Measurements from ENCODE around the gene TFAP2E.

TFAP2E gene

GRCh38 chr1:35554266-35555211 lies 18.6 kb upstream of the TFAP2E start:
- TF ChIP-seq CTCF (IDR thresholded peaks at IDR 0.05; ENCODE audit: low read depth, low read length) = no peak

DNA sequence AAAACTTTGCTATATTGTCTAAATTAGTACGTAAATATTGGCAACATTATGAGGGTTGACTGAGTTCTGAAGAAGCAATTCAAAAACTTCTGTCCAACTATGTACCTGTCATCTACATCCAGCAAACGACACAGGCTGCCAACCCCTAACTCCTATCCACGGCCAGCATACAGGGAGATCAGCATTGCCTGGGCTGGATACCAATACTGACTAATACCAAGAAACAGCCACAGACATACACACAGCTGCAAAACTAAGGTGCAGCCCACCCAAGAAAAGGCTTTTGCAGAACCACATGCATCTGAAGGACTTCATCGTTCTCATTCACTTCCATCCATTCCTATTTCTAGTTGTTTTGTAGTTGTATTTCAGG lies 17.9 kb upstream of the TFAP2E start:
- no peak for TF ChIP-seq CTCF (IDR thresholded peaks at IDR 0.05; ENCODE audit: low read depth, low read length)
- peaks cover 40% of the 10 kb centered on the region for H3K36me3 ChIP-seq
- no peak for DNase-seq
- no peaks in the 10 kb centered on the region for H3K27me3 ChIP-seq (ENCODE audit: insufficient read depth, low read depth, severe bottlenecking)
- no peaks in the 10 kb centered on the region for H3K9me3 ChIP-seq (ENCODE audit: severe bottlenecking)
- H3K27ac ChIP-seq = no peak overlapping the region
- no peak overlapping the region for H3K4me3 ChIP-seq (ENCODE audit: low read depth, low read length)

More at GRCh38 chr1:35554266-35555211, 18.6 kb upstream of the TFAP2E start:
- Histone ChIP-seq H3K4me3 (ENCODE audit: low read depth, low read length) (no peak overlapping the region), H3K27ac (no peak overlapping the region), H3K36me3 (peaks cover 41% of the 10 kb centered on the region), H3K9me3 (ENCODE audit: severe bottlenecking) (no peaks in the 10 kb centered on the region), H3K27me3 (ENCODE audit: insufficient read depth, low read depth, severe bottlenecking) (no peaks in the 10 kb centered on the region)
- DNase-seq = no peak

GRCh38 chr1:35555601-35556477 lies 17.3 kb upstream of the TFAP2E start:
- H3K27me3 ChIP-seq (ENCODE audit: insufficient read depth, low read depth, severe bottlenecking) = no peaks in the 10 kb centered on the region
- no peak for TF ChIP-seq CTCF (IDR thresholded peaks at IDR 0.05; ENCODE audit: low read depth, low read length)
- peak overlapping the region; percentile 84 for H3K4me3 ChIP-seq (ENCODE audit: low read depth, low read length)
- no peaks in the 10 kb centered on the region for H3K9me3 ChIP-seq (ENCODE audit: severe bottlenecking)
- peaks cover 45% of the 10 kb centered on the region for H3K36me3 ChIP-seq
- no peak for DNase-seq
- no peak overlapping the region for H3K27ac ChIP-seq

GRCh38 chr1:35556484-35557117 lies 16.5 kb upstream of the TFAP2E start:
- Histone ChIP-seq H3K36me3 (peaks cover 42% of the 10 kb centered on the region), H3K27ac (peak overlapping the region; percentile 96), H3K9me3 (ENCODE audit: severe bottlenecking) (no peaks in the 10 kb centered on the region), H3K27me3 (ENCODE audit: insufficient read depth, low read depth, severe bottlenecking) (no peaks in the 10 kb centered on the region), H3K4me3 (ENCODE audit: low read depth, low read length) (peak overlapping the region; percentile 84)
- TF ChIP-seq CTCF (IDR thresholded peaks at IDR 0.05; ENCODE audit: low read depth, low read length) = peak; percentile 25; the same call in 1 of the 2 replicates
- DNase-seq = no peak

DNA sequence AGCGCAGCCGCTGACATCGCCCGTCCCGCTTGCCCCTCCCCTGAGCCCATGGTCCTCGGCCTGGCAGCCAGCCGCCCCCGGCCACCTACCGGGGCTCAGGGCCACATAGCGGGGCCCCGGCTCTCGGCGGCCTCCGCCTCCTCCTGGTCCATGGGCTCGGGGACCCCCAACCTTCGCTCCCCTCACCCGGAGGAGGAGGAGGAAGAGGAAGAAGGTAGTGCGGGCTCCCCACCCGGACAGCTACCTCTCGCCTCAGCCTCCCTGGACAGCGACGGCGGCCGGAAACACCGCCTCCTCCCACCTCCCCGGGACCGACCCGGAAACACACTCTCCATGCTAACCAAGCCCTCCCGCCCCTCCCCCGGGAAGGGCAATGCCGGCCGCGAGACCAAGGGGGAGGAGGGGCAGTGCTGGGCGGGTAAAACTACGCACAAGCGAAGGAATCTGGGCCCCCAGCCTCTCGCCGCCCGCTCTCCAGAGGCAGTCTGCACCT lies 15.9 kb upstream of the TFAP2E start, which contains the start of gene KIAA0319L:
KIAA0319L (minus strand) TSS at position 286 of the 493 bp plus-strand sequence. CDS start 2,912 bp downstream, outside the sequence.
- peak; percentile 91 for DNase-seq
- no peaks in the 10 kb centered on the region for H3K27me3 ChIP-seq (ENCODE audit: insufficient read depth, low read depth, severe bottlenecking)
- H3K9me3 ChIP-seq (ENCODE audit: severe bottlenecking) = no peaks in the 10 kb centered on the region
- H3K27ac ChIP-seq = peak within 1 kb of the TSS; percentile 96
- H3K4me3 ChIP-seq (ENCODE audit: low read depth, low read length) = peak within 1 kb of the TSS; percentile 84
- H3K36me3 ChIP-seq = peaks cover 42% of the 10 kb centered on the region
- TF ChIP-seq CTCF (IDR thresholded peaks at IDR 0.05; ENCODE audit: low read depth, low read length) = no peak

Data from WERI-Rb-1 (cell line).